ENCODE measurements around the gene ELMOD1.
A peak's percentile ranks its signal among the peaks of the same experiment; 100 is the strongest.
"Not testable (repeated sequence)": the region's sequence is repeated elsewhere in the genome, so short reads cannot be mapped to it uniquely, and the experiment has no call there.

The ELMOD1 gene

GRCh38 chr11:107590460-107591377 is at the start of gene ELMOD1:
Gene ELMOD1 (plus strand): TSS chr11:107591147. CDS start chr11:107618190, 27,043 bp downstream.
- peak in 1 of 2 donors; percentile 14 for DNase-seq (ENCODE audit: low read depth in 2 of 2)

- DNase-seq (ENCODE audit: low read depth in 2 of 2) = no peak
These were observed 45.8 kb upstream of the ELMOD1 start for GRCh38 chr11:107545101-107545514.

GRCh38 chr11:107547961-107548360 is 43.0 kb upstream of the ELMOD1 start:
- DNase-seq (ENCODE audit: low read depth in 2 of 2) = no peak

GRCh38 chr11:107549253-107549953 is 41.5 kb upstream of the ELMOD1 start:
- no peak for DNase-seq (ENCODE audit: low read depth in 2 of 2)

GRCh38 chr11:107549954-107550285 is 41.0 kb upstream of the ELMOD1 start:
- DNase-seq (ENCODE audit: low read depth in 2 of 2) = no peak

GRCh38 chr11:107550304-107550703 is 40.6 kb upstream of the ELMOD1 start:
- DNase-seq (ENCODE audit: low read depth in 2 of 2) = no peak

GRCh38 chr11:107561688-107562087 is 29.3 kb upstream of the ELMOD1 start:
- DNase-seq (ENCODE audit: low read depth in 2 of 2) = no peak

GRCh38 chr11:107562647-107563208 is 28.2 kb upstream of the ELMOD1 start:
- no peak for DNase-seq (ENCODE audit: low read depth in 2 of 2)

GRCh38 chr11:107563702-107564101 is 27.2 kb upstream of the ELMOD1 start:
- DNase-seq (ENCODE audit: low read depth in 2 of 2) = no peak

GRCh38 chr11:107564877-107565218 is 26.1 kb upstream of the ELMOD1 start:
- DNase-seq (ENCODE audit: low read depth in 2 of 2) = no peak

GRCh38 chr11:107565219-107565937 is 25.6 kb upstream of the ELMOD1 start, which contains the start of gene ALKBH8:
Gene ALKBH8 (minus strand): TSS chr11:107565735. CDS start chr11:107560893, 4,842 bp downstream.
- DNase-seq (ENCODE audit: low read depth in 2 of 2) = peak; percentile 60 to 64

GRCh38 chr11:107565955-107566501 is 24.9 kb upstream of the ELMOD1 start:
- not testable (repeated sequence) for DNase-seq (ENCODE audit: low read depth in 2 of 2)

- DNase-seq (ENCODE audit: low read depth in 2 of 2) = no peak
These were observed 24.4 kb upstream of the ELMOD1 start for GRCh38 chr11:107566569-107566968.

GRCh38 chr11:107567739-107568335 is 23.1 kb upstream of the ELMOD1 start:
- no peak for DNase-seq (ENCODE audit: low read depth in 2 of 2)

GRCh38 chr11:107570015-107570414 is 20.9 kb upstream of the ELMOD1 start:
- no peak for DNase-seq (ENCODE audit: low read depth in 2 of 2)

GRCh38 chr11:107573438-107573837 is 17.5 kb upstream of the ELMOD1 start:
- DNase-seq (ENCODE audit: low read depth in 2 of 2) = no peak

GRCh38 chr11:107576497-107577345 is 14.2 kb upstream of the ELMOD1 start:
- not testable (repeated sequence) for DNase-seq (ENCODE audit: low read depth in 2 of 2)

- no peak for DNase-seq (ENCODE audit: low read depth in 2 of 2)
These were observed 13.6 kb upstream of the ELMOD1 start for GRCh38 chr11:107577346-107577711.

- DNase-seq (ENCODE audit: low read depth in 2 of 2) = not testable (repeated sequence)
These were observed 11.8 kb upstream of the ELMOD1 start for GRCh38 chr11:107579169-107579568.

- DNase-seq (ENCODE audit: low read depth in 2 of 2) = no peak
These were observed 9.8 kb upstream of the ELMOD1 start for GRCh38 chr11:107581147-107581546.
